ENCODE measurements around the gene IL13. TPM values are rescaled to one million over a fixed set of nuclear protein-coding genes. Genes with fewer than 3 reads are reported as not detected.
"Not testable (repeated sequence)": the region's sequence is repeated elsewhere in the genome, so short reads cannot be mapped to it uniquely, and the experiment has no call there.

Gene IL13
- total RNA-seq, 1 donor from 2014 or later, result not detected

GRCh38 chr5:132691755-132692631 lies 34.0 kb downstream of the IL13 start:
- not testable (repeated sequence) for ATAC-seq

- ATAC-seq, result no peak
Observed at GRCh38 chr5:132692632-132692967, 34.6 kb downstream of the IL13 start.

GRCh38 chr5:132695956-132696355 lies 38.0 kb downstream of the IL13 start:
- ATAC-seq, result no peak

GRCh38 chr5:132704875-132705274 lies 46.9 kb downstream of the IL13 start:
- no peak for ATAC-seq

GRCh38 chr5:132708645-132709044 lies 50.7 kb downstream of the IL13 start:
- no peak for ATAC-seq

Other genes with a start within 250 kb of the IL13 start
- gene IRF1, start 167.4 kb upstream of the IL13 start, total RNA-seq, result 9.1 TPM
- not detected for gene IL5, start 114.7 kb upstream of the IL13 start, total RNA-seq
- gene RAD50, start 101.2 kb upstream of the IL13 start, total RNA-seq, result 23.1 TPM
- not detected for gene IL4, start 15.8 kb downstream of the IL13 start, total RNA-seq
- gene KIF3A, start 79.4 kb downstream of the IL13 start, total RNA-seq, result 5.5 TPM
- gene CCNI2, start 89.3 kb downstream of the IL13 start, total RNA-seq, result not detected
- 46.0 TPM for gene SEPTIN8, start 119.1 kb downstream of the IL13 start, total RNA-seq
- 0.04 TPM for gene SOWAHA, start 155.1 kb downstream of the IL13 start, total RNA-seq
- gene SHROOM1, start 172.5 kb downstream of the IL13 start, total RNA-seq, result 6.9 TPM
- 0.36 TPM for gene GDF9, start 208.3 kb downstream of the IL13 start, total RNA-seq
- gene UQCRQ, start 208.5 kb downstream of the IL13 start, total RNA-seq, result 509 TPM
- gene LEAP2, start 215.5 kb downstream of the IL13 start, total RNA-seq, result 0.68 TPM

Measured in esophagus mucosa (tissue), 1 donor.